GM19397 (cell line): ENCODE data around the gene F7.

ENCODE experiments used
- ATAC-seq: cut with Tn5 transposase; IDR thresholded peaks from one replicate; pipeline ENCODE4 v1.9.1; 2021; ENCODE audit warnings: mild to moderate bottlenecking, moderate library complexity; ENCODE audit not compliant: unreplicated experiment

Gene F7

DNA sequence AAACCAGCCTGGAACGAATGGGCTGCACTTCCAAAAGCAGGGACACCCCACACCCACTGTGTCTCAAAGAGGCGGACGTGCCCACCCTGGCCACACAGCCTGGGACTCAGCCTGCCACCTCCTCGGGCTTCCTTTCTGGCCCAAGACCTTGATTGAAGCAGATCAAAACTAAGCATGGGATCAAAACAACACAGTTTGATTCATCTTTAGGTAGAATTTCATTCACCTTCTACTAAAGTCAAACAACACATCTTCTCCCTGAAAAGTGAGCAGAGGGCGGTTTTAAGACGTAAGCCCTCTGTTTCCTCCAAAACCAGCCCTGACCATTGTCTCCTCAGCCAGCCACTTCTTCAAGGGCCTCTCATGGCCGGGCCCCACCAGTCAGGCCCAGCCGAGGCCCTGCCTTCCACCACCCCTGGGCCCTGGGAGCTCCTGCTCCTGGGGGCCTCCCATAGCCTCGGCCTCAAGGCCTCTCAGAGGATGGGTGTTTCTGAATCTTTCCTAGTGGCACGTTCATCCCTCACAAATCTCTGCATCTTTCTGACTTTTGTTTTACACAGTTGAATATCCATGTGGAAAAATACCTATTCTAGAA lies 10.7 kb downstream of the F7 start:
- no peak for ATAC-seq

DNA sequence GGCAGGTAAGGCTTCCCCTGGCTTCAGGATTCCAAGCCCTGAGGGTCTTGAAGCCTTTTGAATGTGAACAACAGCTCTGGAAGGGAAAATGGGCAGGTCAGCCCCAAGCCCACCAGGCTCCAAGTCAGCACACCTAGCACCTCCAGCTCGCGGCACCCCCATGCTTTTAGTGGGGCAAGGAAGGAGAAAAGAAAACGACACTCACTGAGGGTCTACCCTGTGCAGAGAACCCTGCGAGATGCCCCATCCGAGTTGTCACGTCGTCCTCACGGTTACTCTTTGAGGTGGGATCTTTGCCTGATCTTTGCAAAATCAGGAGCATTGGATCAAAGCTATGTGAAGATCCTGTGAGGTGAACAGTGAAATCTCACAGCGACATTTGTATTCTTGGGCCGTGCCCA lies 11.3 kb downstream of the F7 start:
- no peak for ATAC-seq

DNA sequence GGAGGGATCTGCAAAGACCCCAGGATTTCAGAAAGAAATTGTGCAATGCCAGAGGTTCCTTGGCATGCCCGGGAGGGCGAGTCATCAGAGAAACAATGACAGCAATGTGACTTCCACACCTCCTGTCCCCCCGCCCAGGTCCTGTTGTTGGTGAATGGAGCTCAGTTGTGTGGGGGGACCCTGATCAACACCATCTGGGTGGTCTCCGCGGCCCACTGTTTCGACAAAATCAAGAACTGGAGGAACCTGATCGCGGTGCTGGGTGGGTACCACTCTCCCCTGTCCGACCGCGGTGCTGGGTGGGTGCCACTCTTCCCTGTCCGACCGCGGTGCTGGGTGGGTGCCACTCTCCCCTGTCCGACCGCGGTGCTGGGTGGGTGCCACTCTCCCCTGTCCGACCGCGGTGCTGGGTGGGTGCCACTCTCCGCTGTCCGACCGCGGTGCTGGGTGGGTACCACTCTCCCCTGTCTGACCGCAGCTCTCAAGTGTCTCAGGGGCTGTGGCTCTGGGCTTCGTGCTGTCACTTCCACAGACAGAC lies 11.8 kb downstream of the F7 start:
- ATAC-seq, result no peak

DNA sequence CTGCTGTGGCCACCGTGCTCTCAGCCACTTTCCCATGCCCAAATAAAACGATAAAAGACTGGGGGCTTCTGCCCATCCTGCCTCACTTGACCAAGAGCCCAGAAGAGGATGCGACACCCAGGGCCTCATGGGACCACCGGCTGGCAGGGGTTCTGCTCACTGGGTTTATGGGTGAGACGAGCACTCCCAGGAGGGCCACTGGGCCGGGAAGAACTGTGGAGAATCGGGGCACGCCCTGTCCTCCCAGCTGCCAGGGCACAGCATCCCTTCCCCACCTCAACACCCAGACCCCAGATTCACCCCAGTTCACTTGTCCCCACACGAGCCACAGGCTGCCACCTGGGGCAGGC lies 12.3 kb downstream of the F7 start:
- ATAC-seq, result no peak

DNA sequence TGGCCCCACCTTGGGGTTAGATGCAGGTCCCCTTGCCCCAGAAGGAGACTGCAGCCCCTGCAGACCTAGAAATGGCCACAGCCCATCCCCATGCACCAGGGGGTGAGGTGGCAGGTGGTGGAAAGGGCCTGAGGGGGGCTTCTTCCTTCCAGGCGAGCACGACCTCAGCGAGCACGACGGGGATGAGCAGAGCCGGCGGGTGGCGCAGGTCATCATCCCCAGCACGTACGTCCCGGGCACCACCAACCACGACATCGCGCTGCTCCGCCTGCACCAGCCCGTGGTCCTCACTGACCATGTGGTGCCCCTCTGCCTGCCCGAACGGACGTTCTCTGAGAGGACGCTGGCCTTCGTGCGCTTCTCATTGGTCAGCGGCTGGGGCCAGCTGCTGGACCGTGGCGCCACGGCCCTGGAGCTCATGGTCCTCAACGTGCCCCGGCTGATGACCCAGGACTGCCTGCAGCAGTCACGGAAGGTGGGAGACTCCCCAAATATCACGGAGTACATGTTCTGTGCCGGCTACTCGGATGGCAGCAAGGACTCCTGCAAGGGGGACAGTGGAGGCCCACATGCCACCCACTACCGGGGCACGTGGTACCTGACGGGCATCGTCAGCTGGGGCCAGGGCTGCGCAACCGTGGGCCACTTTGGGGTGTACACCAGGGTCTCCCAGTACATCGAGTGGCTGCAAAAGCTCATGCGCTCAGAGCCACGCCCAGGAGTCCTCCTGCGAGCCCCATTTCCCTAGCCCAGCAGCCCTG lies 12.8 kb downstream of the F7 start:
- ATAC-seq, result no peak

DNA sequence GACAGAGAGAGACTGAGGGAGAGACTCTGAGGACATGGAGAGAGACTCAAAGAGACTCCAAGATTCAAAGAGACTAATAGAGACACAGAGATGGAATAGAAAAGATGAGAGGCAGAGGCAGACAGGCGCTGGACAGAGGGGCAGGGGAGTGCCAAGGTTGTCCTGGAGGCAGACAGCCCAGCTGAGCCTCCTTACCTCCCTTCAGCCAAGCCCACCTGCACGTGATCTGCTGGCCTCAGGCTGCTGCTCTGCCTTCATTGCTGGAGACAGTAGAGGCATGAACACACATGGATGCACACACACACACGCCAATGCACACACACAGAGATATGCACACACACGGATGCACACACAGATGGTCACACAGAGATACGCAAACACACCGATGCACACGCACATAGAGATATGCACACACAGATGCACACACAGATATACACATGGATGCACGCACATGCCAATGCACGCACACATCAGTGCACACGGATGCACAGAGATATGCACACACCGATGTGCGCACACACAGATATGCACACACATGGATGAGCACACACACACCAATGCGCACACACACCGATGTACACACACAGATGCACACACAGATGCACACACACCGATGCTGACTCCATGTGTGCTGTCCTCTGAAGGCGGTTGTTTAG lies 13.7 kb downstream of the F7 start:
- ATAC-seq, result no peak

DNA sequence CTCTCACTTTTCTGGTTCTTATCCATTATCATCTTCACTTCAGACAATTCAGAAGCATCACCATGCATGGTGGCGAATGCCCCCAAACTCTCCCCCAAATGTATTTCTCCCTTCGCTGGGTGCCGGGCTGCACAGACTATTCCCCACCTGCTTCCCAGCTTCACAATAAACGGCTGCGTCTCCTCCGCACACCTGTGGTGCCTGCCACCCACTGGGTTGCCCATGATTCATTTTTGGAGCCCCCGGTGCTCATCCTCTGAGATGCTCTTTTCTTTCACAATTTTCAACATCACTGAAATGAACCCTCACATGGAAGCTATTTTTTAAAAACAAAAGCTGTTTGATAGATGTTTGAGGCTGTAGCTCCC lies 14.2 kb downstream of the F7 start:
- ATAC-seq, result no peak

DNA sequence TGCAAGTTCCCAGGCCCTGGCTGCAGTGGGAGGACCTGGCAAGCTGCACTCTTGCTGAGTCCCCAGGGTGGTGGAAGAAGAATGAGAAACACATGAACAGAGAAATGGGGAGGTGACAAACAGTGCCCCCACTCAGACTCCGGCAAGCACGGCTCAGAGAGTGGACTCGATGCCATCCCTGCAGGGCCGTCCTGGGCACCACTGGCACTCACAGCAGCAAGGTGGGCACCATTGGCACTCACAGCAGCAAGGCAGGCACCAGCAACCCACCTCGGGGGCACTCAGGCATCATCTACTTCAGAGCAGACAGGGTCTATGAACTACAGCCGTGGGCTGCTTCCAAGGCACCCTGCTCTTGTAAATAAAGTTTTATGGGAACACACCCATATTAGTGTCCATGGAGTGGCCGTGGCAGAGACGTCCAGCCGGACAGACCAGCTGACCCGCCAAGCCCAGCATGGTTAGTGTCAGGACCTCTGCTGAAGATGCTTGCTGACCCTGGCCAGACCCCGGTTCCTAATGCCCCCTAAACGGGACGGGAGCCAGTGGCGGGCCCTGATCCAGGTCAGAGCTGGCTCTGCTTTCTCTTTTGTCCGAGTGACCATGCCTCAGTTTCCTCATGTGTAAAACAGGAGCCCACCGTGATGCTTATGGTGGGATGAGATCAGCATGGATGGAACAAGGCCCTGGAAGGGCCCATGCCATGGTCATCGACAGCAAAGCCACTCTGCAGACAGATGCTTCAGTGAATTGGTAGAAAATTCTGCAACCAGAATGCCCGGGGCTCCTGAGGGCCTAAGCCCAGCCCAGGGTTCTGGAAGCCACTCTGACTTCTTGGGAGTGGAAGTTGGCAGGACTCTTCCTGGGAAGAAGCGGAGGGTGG lies 14.9 kb downstream of the F7 start:
- ATAC-seq, result no peak

DNA sequence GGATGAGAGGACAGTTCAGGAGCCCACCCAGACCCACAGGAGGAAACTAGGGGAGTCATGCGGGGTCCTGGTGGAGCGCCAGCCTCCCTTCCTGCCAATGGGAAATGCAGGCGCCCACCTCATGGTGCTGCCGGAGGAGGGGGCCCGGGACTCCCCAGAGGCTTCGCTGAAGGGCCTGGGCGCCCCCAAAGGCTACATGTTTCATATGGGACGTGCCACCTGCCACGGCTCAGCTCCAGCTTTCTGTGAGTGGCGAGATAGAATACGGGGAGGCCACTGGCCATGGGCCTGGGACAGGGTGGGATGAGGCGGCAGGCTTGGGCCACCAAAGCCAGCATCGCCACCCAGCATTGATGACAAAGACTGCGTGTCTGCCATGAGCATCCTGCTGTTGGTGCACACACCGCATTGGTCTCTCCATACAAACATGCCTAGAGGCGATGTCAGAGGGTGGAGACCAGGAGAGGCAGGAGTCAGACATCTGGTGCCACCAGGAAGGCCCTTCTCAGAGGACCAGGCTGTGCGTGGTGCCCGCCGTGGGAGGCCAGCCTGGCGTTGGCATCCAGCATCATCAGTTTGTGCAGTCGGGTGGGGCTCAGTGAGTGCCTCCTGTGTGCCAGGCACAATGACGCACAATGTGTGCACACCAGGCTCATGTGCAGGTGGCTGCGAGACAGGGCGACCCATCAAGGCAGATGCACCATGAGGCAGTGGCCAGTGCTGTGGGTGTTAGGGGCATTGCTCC lies 15.8 kb downstream of the F7 start:
- ATAC-seq, result no peak

DNA sequence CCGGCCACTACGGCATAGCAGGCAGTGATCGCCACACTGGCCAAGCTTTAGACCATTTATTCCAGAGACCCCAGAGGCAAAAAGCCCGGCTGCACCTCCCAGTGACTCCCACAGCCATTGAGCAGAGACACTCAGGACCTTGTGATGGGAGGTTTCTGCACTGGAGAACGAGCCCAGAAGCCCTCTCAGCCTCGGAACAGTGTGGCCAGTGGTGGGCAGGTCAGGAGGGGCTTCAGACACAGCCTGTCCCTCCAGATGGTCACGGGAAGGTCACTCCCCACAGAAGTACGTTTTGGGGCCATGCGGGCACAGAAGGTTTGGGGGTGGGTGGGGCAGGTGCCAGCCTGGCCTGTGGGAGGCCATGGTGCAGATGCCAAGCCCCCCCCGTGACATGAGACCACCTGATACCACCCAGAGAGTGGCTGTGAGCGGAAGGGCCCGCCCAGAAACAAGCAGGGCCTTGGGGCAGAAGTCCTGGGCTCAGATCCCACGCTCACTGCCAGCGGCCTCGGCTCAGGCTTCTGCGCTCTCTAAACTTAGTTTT lies 16.4 kb downstream of the F7 start:
- ATAC-seq, result no peak

DNA sequence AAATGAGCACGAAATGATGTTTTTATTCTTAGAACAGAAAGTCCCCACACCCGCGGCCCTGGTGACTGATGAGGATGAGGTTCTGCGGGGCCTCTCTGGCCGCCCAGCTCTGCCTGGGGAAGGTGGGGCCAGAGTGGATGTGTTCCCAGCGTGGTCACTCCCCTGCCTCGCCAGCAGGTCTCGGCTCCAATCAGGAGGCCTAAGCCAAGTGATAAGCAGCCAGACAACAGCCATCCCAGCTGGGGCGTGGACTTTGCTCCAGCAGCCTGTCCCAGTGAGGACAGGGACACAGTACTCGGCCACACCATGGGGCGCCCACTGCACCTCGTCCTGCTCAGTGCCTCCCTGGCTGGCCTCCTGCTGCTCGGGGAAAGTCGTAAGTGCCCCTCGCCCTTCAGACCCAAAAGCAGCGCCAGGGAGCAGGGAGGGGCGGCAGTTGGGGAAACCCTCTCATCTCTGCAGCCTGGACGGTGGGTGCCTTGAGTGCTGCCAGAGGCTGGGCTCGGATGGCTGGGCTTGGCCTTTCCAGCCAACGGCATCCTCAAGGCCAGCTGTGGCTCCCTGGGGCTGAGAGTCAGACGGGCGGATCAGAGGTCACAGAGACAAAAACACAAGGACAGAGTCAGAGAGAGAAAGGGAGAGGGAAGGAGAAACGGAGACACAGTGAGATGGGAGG lies 17.1 kb downstream of the F7 start, which contains the start of gene F10:
TSS of gene F10 (plus strand) at position 250 of the 676 bp plus-strand sequence. CDS start at position 307, 57 bp downstream.
- ATAC-seq, result no peak

DNA sequence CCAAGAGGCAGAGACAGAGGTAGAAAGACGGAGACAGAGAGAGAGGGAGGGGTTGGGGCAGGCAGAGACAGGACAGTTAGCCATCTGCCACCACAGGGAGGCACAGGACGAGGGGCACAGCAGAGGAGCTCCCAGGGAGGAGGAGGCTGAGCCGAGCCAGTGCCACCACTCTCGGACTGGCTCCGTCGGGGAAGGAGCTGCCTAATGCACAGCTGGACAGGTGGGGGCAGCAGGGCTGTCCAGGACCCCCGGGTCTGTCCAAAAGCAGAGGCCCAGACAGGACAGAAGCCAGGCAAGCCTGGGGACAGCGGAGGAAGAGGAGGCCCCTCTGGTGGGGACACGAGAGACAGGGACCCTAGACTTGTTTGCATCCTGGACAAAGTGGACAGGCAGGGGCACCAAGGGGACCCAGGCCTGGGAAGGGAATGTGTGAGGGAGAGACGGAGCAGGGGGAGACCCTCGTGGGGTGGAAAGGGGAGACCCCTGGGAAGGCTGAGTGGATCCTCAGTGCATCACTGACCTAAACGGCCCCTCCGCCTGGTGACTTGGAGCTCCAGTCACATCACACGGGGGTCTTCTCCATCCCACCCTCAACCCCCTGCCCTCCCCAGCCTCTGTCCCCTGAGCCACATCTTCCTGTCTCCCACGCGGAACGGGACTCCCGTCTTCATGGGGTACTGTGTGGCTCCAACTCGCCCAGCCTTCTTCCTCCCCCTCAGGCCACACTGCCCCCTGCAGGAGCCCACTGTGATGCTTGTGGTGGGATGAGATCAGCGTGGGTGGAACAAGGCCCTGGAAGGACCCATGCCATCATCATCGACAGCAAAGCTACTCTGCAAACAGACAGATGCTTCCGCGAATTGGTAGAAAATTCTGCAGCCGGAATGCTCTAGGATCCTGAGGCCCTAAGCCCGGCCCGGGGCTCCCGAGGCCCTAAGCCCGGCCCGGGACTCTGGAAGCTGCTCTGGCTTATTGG lies 17.9 kb downstream of the F7 start:
- ATAC-seq, result no peak

DNA sequence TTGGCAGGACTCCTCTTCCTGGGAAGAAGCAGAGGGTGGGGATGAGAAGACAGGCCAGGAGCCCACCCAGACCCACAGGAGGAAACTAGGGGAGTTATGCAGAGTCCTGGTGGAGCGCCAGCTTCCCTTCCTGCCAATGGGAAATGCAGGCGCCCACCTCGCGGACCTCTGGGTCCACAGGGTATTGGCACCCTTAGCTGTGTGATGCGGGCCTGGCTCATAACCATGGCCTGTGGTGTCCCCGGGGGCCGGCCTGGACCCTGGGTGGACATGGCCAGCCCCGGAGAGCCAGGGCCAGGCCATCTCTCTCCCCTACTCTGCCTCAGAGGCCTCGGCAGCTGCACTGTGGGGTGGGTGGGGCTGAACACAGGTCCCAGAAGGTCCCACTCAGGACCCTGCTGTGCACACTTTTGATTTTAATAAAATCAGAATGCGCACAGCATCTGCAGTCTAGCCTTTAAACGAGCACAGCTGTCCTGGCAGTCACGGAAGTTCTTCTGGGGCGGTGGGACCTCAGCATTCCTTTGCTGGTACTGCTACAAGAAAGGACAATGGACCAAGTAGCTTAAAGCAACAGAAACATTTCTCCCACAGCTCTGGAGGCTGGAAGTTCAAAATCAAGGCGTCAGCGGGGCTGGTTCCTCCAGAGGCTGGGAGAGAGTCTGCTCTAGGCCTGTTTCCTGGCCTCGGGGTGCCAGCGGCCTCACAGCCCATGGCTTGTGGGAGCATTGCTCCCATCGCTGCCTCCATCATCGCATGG lies 18.8 kb downstream of the F7 start:
- no peak for ATAC-seq

DNA sequence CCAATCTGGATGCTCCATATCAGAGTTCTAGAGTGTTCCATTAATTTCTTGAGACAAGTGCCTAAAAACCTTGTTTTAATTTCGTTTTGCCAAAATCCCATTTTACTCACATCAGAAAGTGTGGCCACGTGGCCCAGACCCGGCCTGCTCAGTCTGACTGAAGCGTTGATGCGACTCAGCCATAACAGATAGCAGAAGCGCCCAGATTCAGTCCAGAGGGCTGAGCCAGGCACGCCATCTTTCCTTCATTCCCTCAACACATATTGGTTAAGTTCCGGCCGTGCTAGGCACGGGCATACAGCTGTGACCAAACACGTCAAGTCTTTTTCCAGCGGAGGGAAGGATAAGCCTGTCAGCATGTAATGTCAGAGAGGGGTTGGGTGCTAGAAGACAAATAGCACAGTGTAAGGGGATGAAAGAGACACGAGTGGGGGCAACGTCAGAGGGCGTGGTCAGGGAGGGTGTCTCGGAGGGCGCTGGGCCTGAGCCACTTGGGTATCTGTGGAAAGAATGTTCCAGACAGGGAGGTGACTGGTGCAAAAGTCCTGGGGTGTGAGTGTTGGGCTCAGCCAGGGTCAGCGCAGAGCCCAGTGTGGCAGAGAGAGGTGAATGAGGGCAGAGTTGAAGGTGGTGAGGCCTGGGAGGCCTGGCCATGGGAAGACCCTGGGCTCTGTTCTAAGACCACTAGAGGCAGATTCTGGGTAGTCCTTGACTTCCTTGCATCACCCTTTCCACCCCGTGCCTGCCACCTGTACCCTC lies 20.1 kb downstream of the F7 start:
- ATAC-seq, result no peak

DNA sequence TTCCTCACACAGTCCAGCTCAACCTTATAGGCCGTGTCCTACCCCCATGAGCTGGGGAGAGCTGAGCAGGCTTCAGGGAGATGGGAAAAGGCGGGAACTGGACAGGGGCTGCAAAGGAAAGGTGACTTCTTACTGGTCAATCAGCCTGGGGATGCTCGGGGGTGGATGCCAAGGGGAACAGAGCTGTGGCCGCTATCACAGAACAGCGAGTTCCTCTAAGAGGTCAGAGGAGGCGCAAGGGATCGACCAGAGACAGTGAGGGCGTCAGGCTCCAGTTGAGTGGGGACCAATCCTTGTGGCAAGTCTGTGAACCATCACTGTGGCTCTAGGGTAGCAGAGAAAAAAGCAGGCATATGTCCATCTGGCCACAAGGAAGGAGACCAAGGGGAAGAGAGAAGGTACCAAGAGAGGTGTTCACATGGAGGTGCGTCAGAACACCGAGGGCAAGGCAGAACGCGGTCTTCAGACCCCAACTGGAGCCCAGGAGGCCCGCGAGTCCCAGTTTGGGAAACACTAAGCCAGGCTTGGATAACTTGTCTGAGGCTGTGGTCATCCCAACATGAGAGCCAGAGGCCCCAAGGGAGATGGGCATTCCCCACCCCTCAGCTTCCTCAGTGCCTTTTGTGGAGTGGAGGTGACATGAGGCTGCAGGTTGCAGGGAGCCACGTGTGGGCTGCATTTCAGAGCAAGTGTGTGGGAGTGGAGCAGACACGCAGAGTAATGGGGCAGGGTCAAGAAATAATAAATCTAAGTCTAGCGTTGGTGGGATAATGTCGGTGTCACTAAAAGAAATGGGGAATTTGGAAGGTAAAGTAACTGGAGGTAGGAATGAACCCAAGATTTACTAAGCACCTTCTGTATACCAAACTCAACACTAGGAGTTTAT lies 20.9 kb downstream of the F7 start:
- no peak for ATAC-seq

DNA sequence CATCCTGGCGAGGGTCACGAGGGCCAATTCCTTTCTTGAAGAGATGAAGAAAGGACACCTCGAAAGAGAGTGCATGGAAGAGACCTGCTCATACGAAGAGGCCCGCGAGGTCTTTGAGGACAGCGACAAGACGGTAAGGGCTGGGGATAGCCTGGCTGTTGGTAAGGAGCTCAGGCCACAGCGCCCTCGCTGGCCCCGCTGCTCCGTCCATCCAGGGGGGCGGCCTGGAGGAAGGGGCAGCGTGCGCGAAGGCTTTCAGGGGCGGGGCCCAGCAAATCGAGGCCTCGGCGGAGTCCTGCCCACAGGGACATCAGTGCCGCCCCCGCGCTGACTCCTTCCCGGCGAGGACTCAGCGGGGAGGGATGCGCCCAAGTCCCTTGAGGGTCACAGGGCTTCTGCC lies 23.9 kb downstream of the F7 start:
- no peak for ATAC-seq
